Measurements from ENCODE around the gene IDH3G.
"Not testable (repeated sequence)": the region's sequence is repeated elsewhere in the genome, so short reads cannot be mapped to it uniquely, and the experiment has no call there.

The IDH3G gene

DNA sequence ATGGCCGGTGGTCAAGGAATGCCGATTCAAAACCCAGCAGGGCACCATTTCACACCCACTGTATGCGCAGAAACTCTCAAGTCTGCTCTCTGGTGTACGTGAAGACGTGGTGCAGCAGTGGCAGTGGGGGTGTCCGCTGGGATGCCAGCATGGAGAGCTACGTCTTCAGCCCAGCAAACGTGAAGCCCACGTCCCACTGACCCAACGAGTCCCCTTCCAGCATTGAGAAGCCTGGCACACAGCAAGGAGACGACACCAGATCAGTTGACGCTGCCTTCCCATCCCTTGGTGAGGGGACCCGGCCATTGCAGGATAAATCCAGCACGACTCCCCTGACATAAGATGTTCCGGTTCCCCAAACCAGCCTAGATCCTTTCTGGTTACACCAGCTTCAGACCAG lies 32.3 kb downstream of the IDH3G start:
- H3K79me2 ChIP-seq (ENCODE audit: control insufficient read depth, low read length): no peaks in the 10 kb centered on the region
- no peaks in the 10 kb centered on the region for H3K9me3 ChIP-seq (ENCODE audit: control insufficient read depth, insufficient read depth, low read length)
- H3K4me3 ChIP-seq (ENCODE audit: low read length): no peak overlapping the region
- no peaks in the 10 kb centered on the region for H3K36me3 ChIP-seq (ENCODE audit: control insufficient read depth, low read length)
- no peak overlapping the region for H3K4me2 ChIP-seq (ENCODE audit: low read length)
- H3F3A ChIP-seq (ENCODE audit: control insufficient read depth, insufficient read depth): no peaks in the 10 kb centered on the region
- TF ChIP-seq EZH2phosphoT487 (IDR thresholded peaks at IDR 0.05; ENCODE audit: borderline replicate concordance, low read length): no peak
- TF ChIP-seq, protein P1, sequence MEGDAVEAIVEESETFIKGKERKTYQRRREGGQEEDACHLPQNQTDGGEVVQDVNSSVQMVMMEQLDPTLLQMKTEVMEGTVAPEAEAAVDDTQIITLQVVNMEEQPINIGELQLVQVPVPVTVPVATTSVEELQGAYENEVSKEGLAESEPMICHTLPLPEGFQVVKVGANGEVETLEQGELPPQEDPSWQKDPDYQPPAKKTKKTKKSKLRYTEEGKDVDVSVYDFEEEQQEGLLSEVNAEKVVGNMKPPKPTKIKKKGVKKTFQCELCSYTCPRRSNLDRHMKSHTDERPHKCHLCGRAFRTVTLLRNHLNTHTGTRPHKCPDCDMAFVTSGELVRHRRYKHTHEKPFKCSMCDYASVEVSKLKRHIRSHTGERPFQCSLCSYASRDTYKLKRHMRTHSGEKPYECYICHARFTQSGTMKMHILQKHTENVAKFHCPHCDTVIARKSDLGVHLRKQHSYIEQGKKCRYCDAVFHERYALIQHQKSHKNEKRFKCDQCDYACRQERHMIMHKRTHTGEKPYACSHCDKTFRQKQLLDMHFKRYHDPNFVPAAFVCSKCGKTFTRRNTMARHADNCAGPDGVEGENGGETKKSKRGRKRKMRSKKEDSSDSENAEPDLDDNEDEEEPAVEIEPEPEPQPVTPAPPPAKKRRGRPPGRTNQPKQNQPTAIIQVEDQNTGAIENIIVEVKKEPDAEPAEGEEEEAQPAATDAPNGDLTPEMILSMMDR (IDR thresholded peaks at IDR 0.05; ENCODE audit: low read depth, low read length, poor library complexity, severe bottlenecking): no peak
- H3K9me2 ChIP-seq (replicated peaks; ENCODE audit: control insufficient read depth, low read length): no peaks in the 10 kb centered on the region
- H3K27me3 ChIP-seq (ENCODE audit: control insufficient read depth, low read length): no peaks in the 10 kb centered on the region
- no peaks in the 10 kb centered on the region for H4K20me1 ChIP-seq (ENCODE audit: control insufficient read depth, insufficient read depth, low read depth, low read length)
- H3K27ac ChIP-seq (ENCODE audit: low read depth, low read length): no peak overlapping the region
- H3K4me1 ChIP-seq (ENCODE audit: control insufficient read depth, low read length): peaks cover 3% of the 10 kb centered on the region; the same call in 1 of the 2 replicates

DNA sequence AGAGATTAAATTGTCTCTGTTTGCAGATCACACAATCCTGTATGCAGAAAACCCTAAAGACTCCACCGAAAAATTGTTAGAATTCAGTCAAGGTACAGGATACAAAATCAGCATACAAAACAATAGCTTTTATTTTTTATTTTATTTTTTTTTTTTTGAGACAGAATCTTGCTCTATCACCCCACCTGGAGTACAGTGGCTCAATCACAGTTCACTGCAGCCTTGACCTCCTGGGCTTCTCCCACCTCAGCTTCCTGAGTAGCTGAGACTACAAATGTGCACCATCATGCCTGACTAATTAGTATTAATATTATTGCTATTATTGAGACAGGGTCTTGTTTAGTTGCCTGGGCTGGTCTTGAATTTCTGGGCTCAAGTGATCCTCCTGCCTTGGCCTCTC lies 39.0 kb downstream of the IDH3G start:
- no peak for TF ChIP-seq EZH2phosphoT487 (IDR thresholded peaks at IDR 0.05; ENCODE audit: borderline replicate concordance, low read length)
- TF ChIP-seq, protein P1 (IDR thresholded peaks at IDR 0.05; ENCODE audit: low read depth, low read length, poor library complexity, severe bottlenecking): no peak

DNA sequence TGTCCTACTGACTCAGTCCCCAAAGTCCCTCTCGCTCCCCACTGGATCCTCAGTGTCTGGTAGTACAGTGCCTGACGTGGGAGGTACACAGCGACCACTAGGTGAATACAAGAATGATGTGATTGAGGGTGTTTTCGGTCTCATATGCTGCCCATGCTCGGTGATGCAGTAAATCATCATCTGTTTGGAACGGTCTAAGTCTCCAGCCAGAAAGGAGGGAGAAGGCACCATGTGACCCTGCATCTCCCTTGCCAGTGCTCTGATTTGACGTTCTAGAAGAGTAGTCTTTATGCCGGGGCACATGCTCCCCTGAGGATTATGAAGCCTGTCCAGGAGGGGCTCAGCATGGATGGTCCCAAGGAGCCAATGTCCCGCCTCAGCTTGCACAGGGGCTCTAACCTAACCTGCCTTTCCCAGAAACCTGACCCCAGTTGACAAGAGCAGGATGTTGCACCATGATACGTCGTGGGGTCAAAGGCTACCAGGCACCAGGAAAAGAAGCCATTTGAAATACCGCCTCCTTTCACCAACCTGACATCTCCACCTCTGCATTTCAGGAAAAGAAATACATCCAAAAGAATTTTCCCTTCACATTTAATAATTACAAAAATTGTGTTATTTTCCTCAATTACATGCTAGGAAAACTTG lies 43.9 kb downstream of the IDH3G start:
- Histone ChIP-seq H3K27me3 (ENCODE audit: control insufficient read depth, low read length) (peaks cover 4% of the 10 kb centered on the region; the same call in 1 of the 2 replicates), H3K79me2 (ENCODE audit: control insufficient read depth, low read length) (no peaks in the 10 kb centered on the region), H3K27ac (ENCODE audit: low read depth, low read length) (no peak overlapping the region), H3K4me3 (ENCODE audit: low read length) (no peak overlapping the region), H3F3A (ENCODE audit: control insufficient read depth, insufficient read depth) (no peaks in the 10 kb centered on the region), H3K9me3 (ENCODE audit: control insufficient read depth, insufficient read depth, low read length) (no peaks in the 10 kb centered on the region), H4K20me1 (ENCODE audit: control insufficient read depth, insufficient read depth, low read depth, low read length) (no peaks in the 10 kb centered on the region), H3K36me3 (ENCODE audit: control insufficient read depth, low read length) (no peaks in the 10 kb centered on the region), H3K4me2 (ENCODE audit: low read length) (no peak overlapping the region), H3K4me1 (ENCODE audit: control insufficient read depth, low read length) (no peaks in the 10 kb centered on the region), H3K9me2 (replicated peaks; ENCODE audit: control insufficient read depth, low read length) (no peaks in the 10 kb centered on the region)
- TF ChIP-seq EZH2phosphoT487 (IDR thresholded peaks at IDR 0.05; ENCODE audit: borderline replicate concordance, low read length): no peak
- TF ChIP-seq, protein P1 (IDR thresholded peaks at IDR 0.05; ENCODE audit: low read depth, low read length, poor library complexity, severe bottlenecking): no peak

More for the DNA sequence above, 39.0 kb downstream of the IDH3G start:
- Histone ChIP-seq H3K27me3 (ENCODE audit: control insufficient read depth, low read length) (peaks cover 3% of the 10 kb centered on the region; the same call in 1 of the 2 replicates), H3F3A (ENCODE audit: control insufficient read depth, insufficient read depth) (no peaks in the 10 kb centered on the region), H3K36me3 (ENCODE audit: control insufficient read depth, low read length) (no peaks in the 10 kb centered on the region), H3K4me1 (ENCODE audit: control insufficient read depth, low read length) (no peaks in the 10 kb centered on the region), H3K9me2 (replicated peaks; ENCODE audit: control insufficient read depth, low read length) (no peaks in the 10 kb centered on the region), H3K4me3 (ENCODE audit: low read length) (no peak overlapping the region), H3K9me3 (ENCODE audit: control insufficient read depth, insufficient read depth, low read length) (no peaks in the 10 kb centered on the region), H3K4me2 (ENCODE audit: low read length) (no peak overlapping the region), H3K79me2 (ENCODE audit: control insufficient read depth, low read length) (no peaks in the 10 kb centered on the region), H4K20me1 (ENCODE audit: control insufficient read depth, insufficient read depth, low read depth, low read length) (no peaks in the 10 kb centered on the region), H3K27ac (ENCODE audit: low read depth, low read length) (no peak overlapping the region)

DNA sequence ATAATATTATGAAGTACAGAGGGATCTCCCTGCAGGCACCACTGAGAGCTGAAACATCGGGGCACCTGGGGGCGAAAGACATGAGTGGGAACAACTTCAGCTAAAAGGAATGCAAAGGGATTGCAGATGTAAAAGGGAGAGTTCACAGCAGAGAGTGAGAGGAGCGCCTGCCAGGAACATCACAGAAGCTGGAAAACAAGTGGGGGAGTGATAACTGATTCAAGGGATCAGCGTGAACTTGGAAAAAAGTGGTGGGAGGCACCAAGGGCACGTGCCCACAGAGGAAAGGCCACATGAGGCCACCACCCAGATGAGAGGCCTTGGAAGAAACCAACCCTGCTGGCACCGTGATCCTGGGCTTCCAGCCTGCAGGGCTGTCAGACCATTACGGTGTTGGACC lies 45.2 kb downstream of the IDH3G start:
- not testable (repeated sequence) for H3K27me3 ChIP-seq (ENCODE audit: control insufficient read depth, low read length); H3K79me2 ChIP-seq (ENCODE audit: control insufficient read depth, low read length); H3K36me3 ChIP-seq (ENCODE audit: control insufficient read depth, low read length); H3K9me2 ChIP-seq (replicated peaks; ENCODE audit: control insufficient read depth, low read length); H4K20me1 ChIP-seq (ENCODE audit: control insufficient read depth, insufficient read depth, low read depth, low read length); H3K4me2 ChIP-seq (ENCODE audit: low read length); H3K27ac ChIP-seq (ENCODE audit: low read depth, low read length); H3K4me3 ChIP-seq (ENCODE audit: low read length); H3F3A ChIP-seq (ENCODE audit: control insufficient read depth, insufficient read depth); H3K4me1 ChIP-seq (ENCODE audit: control insufficient read depth, low read length); H3K9me3 ChIP-seq (ENCODE audit: control insufficient read depth, insufficient read depth, low read length)

DNA sequence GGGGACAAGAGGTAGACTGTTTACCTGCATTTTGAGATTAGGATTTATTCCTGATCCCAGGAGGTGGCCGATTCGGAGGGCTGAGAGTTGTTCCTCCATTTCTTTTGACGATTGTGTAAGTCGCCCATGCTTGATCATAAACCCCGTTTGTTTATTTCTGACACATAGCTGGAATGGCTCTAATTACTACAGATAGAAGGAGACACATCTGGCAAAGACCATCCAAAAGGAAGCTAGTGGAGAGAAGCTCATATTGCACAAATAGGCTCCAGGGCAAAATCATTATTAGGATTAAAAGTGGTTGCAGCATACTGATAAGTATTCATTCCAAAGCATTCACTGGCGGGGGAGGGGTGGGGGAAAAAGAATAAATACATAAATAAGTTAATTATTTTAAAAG lies 47.2 kb downstream of the IDH3G start:
- H3K9me3 ChIP-seq (ENCODE audit: control insufficient read depth, insufficient read depth, low read length); H3F3A ChIP-seq (ENCODE audit: control insufficient read depth, insufficient read depth); H4K20me1 ChIP-seq (ENCODE audit: control insufficient read depth, insufficient read depth, low read depth, low read length); H3K4me1 ChIP-seq (ENCODE audit: control insufficient read depth, low read length); H3K79me2 ChIP-seq (ENCODE audit: control insufficient read depth, low read length); H3K36me3 ChIP-seq (ENCODE audit: control insufficient read depth, low read length); H3K9me2 ChIP-seq (replicated peaks; ENCODE audit: control insufficient read depth, low read length); H3K4me3 ChIP-seq (ENCODE audit: low read length); H3K27ac ChIP-seq (ENCODE audit: low read depth, low read length); H3K4me2 ChIP-seq (ENCODE audit: low read length); H3K27me3 ChIP-seq (ENCODE audit: control insufficient read depth, low read length): not testable (repeated sequence)

All from DOHH2 (cell line).